ENCODE results near the gene VPS51.

VPS51 gene

GRCh38 chr11:65071907-65072630, 23.9 kb upstream of the VPS51 start:
- DNase-seq, result no peak

- no peak for DNase-seq
Observed at GRCh38 chr11:65072631-65072966, 23.4 kb upstream of the VPS51 start.

GRCh38 chr11:65077451-65077850, 18.6 kb upstream of the VPS51 start:
- no peak for DNase-seq

- no peak for DNase-seq
Observed at GRCh38 chr11:65078151-65078550, 17.9 kb upstream of the VPS51 start.

GRCh38 chr11:65078786-65079342, 17.1 kb upstream of the VPS51 start:
- no peak for DNase-seq

GRCh38 chr11:65083134-65083833, 12.7 kb upstream of the VPS51 start:
- no peak for DNase-seq

GRCh38 chr11:65083834-65084597, 12.0 kb upstream of the VPS51 start, which contains the start of the genes CDCA5 and ZFPL1:
TSS of gene CDCA5 (minus strand) at chr11:65084040. CDS start at chr11:65083978, 62 bp downstream.
TSS of gene ZFPL1 (plus strand) at chr11:65084222. CDS start at chr11:65084699, 477 bp downstream.
- DNase-seq, result peak; percentile 60 to 97 (median 91)

GRCh38 chr11:65084598-65085375, 11.2 kb upstream of the VPS51 start:
- DNase-seq, result no peak

- no peak for DNase-seq
Observed at GRCh38 chr11:65085446-65085845, 10.6 kb upstream of the VPS51 start.

GRCh38 chr11:65086809-65087208, 9.2 kb upstream of the VPS51 start:
- no peak for DNase-seq

- DNase-seq, result no peak
Observed at GRCh38 chr11:65087216-65087615, 8.8 kb upstream of the VPS51 start.

- no peak for DNase-seq
Observed at GRCh38 chr11:65087827-65088226, 8.2 kb upstream of the VPS51 start.

GRCh38 chr11:65089621-65090020, 6.4 kb upstream of the VPS51 start:
- no peak for DNase-seq

GRCh38 chr11:65090628-65091027, 5.4 kb upstream of the VPS51 start:
- DNase-seq, result peak in 25 of 56 donors; percentile 10 to 72 (median 44)

GRCh38 chr11:65095427-65095826, 587 bp upstream of the VPS51 start:
- DNase-seq, result no peak

- peak in 1 of 56 donors; percentile 55 for DNase-seq
Observed at GRCh38 chr11:65096926-65097325, 912 bp downstream of the VPS51 start.

GRCh38 chr11:65100674-65101350, 4.8 kb downstream of the VPS51 start:
- DNase-seq, result no peak

- peak in 24 of 56 donors; percentile 6 to 71 (median 40) for DNase-seq
Observed at GRCh38 chr11:65102142-65103095, 6.4 kb downstream of the VPS51 start.

- no peak for DNase-seq
Observed at GRCh38 chr11:65103476-65103875, 7.5 kb downstream of the VPS51 start.
